Neural crest cell (in vitro differentiated cells): Measurements from ENCODE around the gene EPHA10. TPM values are rescaled to one million over a fixed set of nuclear protein-coding genes. Genes with fewer than 3 reads are reported as not detected.

ENCODE experiments used
- DNase-seq: peaks from one replicate; pipeline ENCODE4 v3.0.0; 2021; ENCODE audit warnings: low read depth, mixed read lengths, low spot score
- H3K27ac Mint-ChIP-seq: one replicate; pipeline ENCODE4 v1.8.0; 2021; ENCODE audit warnings: mild to moderate bottlenecking, mixed read lengths; ENCODE audit not compliant: unreplicated experiment
- H3K27me3 Mint-ChIP-seq: 2 replicates; pipeline ENCODE4 v1.8.0; 2021; ENCODE audit warnings: low read depth, mild to moderate bottlenecking, mixed read lengths
- H3K36me3 Mint-ChIP-seq: 2 replicates; pipeline ENCODE4 v1.8.0; 2021; ENCODE audit warnings: low read depth, mild to moderate bottlenecking, mixed read lengths
- H3K4me1 Mint-ChIP-seq: 2 replicates; pipeline ENCODE4 v1.8.0; 2021; ENCODE audit warnings: mixed read lengths
- H3K4me3 Mint-ChIP-seq: one replicate; pipeline ENCODE4 v1.8.0; 2021; ENCODE audit warnings: mild to moderate bottlenecking, mixed read lengths
- H3K9me3 Mint-ChIP-seq: 2 replicates; pipeline ENCODE4 v1.8.0; 2021; ENCODE audit warnings: mixed read lengths
- total RNA-seq: library from RNA; stranded (reverse); gene quantifications from 2 replicates; pipeline ENCODE4 v1.2.1, GENCODE V29; 2021
- TF ChIP-seq, protein P1 (sequence below): fragments of 200-600 bp; sonication (generic); conservative IDR thresholded peaks from 2 replicates; pipeline ENCODE4 v1.5.0; 2021; ENCODE audit warnings: antibody characterized with exemption, mild to moderate bottlenecking

Gene EPHA10
- total RNA-seq, 1 donor from 2014 or later = 0.63 TPM

GRCh38 chr1:37726751-37727585 lies 38.0 kb downstream of the EPHA10 start:
- Mint-ChIP-seq H3K36me3 (no peaks in the 10 kb centered on the region), H3K9me3 (no peaks in the 10 kb centered on the region), H3K27me3 (peaks cover 58% of the 10 kb centered on the region), H3K4me1 (peaks cover 27% of the 10 kb centered on the region), H3K4me3 (no peak overlapping the region), H3K27ac (no peak overlapping the region)
- DNase-seq = no peak
- TF ChIP-seq, protein P1, sequence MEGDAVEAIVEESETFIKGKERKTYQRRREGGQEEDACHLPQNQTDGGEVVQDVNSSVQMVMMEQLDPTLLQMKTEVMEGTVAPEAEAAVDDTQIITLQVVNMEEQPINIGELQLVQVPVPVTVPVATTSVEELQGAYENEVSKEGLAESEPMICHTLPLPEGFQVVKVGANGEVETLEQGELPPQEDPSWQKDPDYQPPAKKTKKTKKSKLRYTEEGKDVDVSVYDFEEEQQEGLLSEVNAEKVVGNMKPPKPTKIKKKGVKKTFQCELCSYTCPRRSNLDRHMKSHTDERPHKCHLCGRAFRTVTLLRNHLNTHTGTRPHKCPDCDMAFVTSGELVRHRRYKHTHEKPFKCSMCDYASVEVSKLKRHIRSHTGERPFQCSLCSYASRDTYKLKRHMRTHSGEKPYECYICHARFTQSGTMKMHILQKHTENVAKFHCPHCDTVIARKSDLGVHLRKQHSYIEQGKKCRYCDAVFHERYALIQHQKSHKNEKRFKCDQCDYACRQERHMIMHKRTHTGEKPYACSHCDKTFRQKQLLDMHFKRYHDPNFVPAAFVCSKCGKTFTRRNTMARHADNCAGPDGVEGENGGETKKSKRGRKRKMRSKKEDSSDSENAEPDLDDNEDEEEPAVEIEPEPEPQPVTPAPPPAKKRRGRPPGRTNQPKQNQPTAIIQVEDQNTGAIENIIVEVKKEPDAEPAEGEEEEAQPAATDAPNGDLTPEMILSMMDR = no peak

- H3K4me3 Mint-ChIP-seq = no peak overlapping the region
- TF ChIP-seq, protein P1 = no peak
- H3K4me1 Mint-ChIP-seq = peaks cover 31% of the 10 kb centered on the region
- H3K9me3 Mint-ChIP-seq = no peaks in the 10 kb centered on the region
- no peak for DNase-seq
- peaks cover 49% of the 10 kb centered on the region for H3K27me3 Mint-ChIP-seq
- no peaks in the 10 kb centered on the region for H3K36me3 Mint-ChIP-seq
- no peak overlapping the region for H3K27ac Mint-ChIP-seq
Measured at GRCh38 chr1:37725851-37726613, 38.9 kb downstream of the EPHA10 start.

DNA sequence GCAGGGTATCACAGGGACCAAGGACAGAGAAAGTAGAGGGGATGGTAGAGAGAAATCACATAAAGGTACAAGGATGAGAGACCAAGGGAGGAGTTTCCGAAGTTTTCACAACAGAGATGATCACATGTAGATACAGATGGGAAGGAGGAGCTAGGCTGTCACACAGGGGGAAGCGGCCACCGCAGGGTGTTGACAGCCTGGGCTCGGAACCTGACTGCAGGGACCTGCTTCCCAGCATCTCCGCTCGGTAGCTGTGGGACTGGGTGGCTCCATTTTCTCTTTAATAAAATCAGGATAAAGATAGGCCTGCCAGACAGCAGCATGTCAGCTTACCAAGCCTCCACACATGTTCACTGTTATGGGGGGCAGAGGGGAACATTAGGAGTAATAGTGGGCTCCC lies 40.3 kb downstream of the EPHA10 start:
- Mint-ChIP-seq H3K27me3 (peaks cover 35% of the 10 kb centered on the region), H3K4me3 (no peak overlapping the region), H3K4me1 (peaks cover 31% of the 10 kb centered on the region), H3K36me3 (no peaks in the 10 kb centered on the region), H3K9me3 (no peaks in the 10 kb centered on the region), H3K27ac (no peak overlapping the region)
- no peak for DNase-seq
- TF ChIP-seq, protein P1 = no peak

- Mint-ChIP-seq H3K36me3 (no peaks in the 10 kb centered on the region), H3K27ac (no peak overlapping the region), H3K4me1 (peaks cover 31% of the 10 kb centered on the region), H3K9me3 (no peaks in the 10 kb centered on the region), H3K4me3 (no peak overlapping the region), H3K27me3 (peaks cover 25% of the 10 kb centered on the region)
- TF ChIP-seq, protein P1 = no peak
- DNase-seq = no peak
Measured at GRCh38 chr1:37723390-37724078, 41.4 kb downstream of the EPHA10 start.

- Mint-ChIP-seq H3K27ac (no peak overlapping the region), H3K27me3 (peaks cover 20% of the 10 kb centered on the region), H3K4me3 (no peak overlapping the region), H3K36me3 (no peaks in the 10 kb centered on the region), H3K4me1 (peaks cover 31% of the 10 kb centered on the region), H3K9me3 (no peaks in the 10 kb centered on the region)
- TF ChIP-seq, protein P1 = no peak
- DNase-seq = no peak
Measured at GRCh38 chr1:37723072-37723389, 41.9 kb downstream of the EPHA10 start.
